HCT116 (cell line): Measurements from ENCODE around the gene BABAM2. TPM values are rescaled to one million over a fixed set of nuclear protein-coding genes. Genes with fewer than 3 reads are reported as not detected.

Experiments
- ATAC-seq: fragments of 200-7000 bp; cut with Tn5 transposase; 2 replicates; pipeline ENCODE4 v1.9.1; 2020; ENCODE audit warnings: mild to moderate bottlenecking, moderate library complexity
- BruUV-seq: library from RNA; stranded (reverse); fragments of 400-500 nt; replicated peaks from 2 replicates; lab custom pipeline; 2021; lab: Mats Ljungman, UMichigan
- CTCF ChIA-PET: fragments of 300-600 bp; sonication (Branson Sonifier 250); formaldehyde crosslinking; loops from one replicate; lab custom pipeline; 2021; ENCODE audit warnings: antibody characterized with exemption; lab: Charles Lee
- POLR2A ChIA-PET: fragments of 300-600, 350-600 bp; sonication (Branson Sonifier 250); formaldehyde crosslinking; loops from one replicate; lab custom pipeline; 2021; ENCODE audit warnings: antibody characterized with exemption; lab: Charles Lee
- RAD21 ChIA-PET, 2 experiments: fragments of 300-600 bp; sonication (Branson Sonifier 250); formaldehyde crosslinking; loops; one replicate each; lab custom pipeline; 2023; ENCODE audit warnings: low total read pairs in 2 of 2; ENCODE audit not compliant: uncharacterized antibody in 2 of 2, unreplicated experiment in 2 of 2, low non-redundant PET in 1 of 2; lab: Charles Lee
- DNase-seq: peaks from one replicate; pipeline ENCODE4 v3.0.0-alpha.2; 2010; ENCODE audit warnings: low read depth, low spot score
- H2AFZ ChIP-seq: fragments of 200-600 bp; shearing (Covaris generic), sonication (generic); 2 replicates; pipeline ENCODE4 v1.6.1; 2017; ENCODE audit warnings: low read depth, mixed run types, mixed read lengths, antibody characterized with exemption, low read length; ENCODE audit not compliant: poor library complexity, severe bottlenecking
- H3K27ac ChIP-seq: 2 replicates; pipeline ENCODE4 v1.5.1; 2012; ENCODE audit warnings: low read depth, low read length
- H3K27me3 ChIP-seq: fragments of 200-600 bp; sonication (generic); 2 replicates; pipeline ENCODE4 v1.6.1; 2016; ENCODE audit warnings: mixed run types, low read length, mixed read lengths; ENCODE audit not compliant: insufficient read depth
- H3K36me3 ChIP-seq, 2 experiments: fragments of 200-500 bp in 1 of 2; fragments of 200-600 bp in 1 of 2; sonication (Bioruptor generic) in 1 of 2; sonication (generic) in 1 of 2; 2 replicates each; pipeline versions ENCODE4 v1.5.1 to v1.6.1; 2014 to 2016; ENCODE audit warnings: low read length in 2 of 2, inconsistent platforms in 1 of 2, mixed read lengths in 1 of 2, mixed run types in 1 of 2; ENCODE audit not compliant: insufficient read depth in 2 of 2, control insufficient read depth in 1 of 2
- H3K4me1 ChIP-seq, 2 experiments: fragments of 200-600 bp in 1 of 2; sonication (generic) in 1 of 2; 2 replicates each; pipeline versions ENCODE4 v1.5.1 to v1.6.1; 2012 to 2017; ENCODE audit warnings: low read length in 2 of 2, inconsistent platforms in 1 of 2, mild to moderate bottlenecking in 1 of 2, mixed read lengths in 1 of 2, mixed run types in 1 of 2, moderate library complexity in 1 of 2; ENCODE audit not compliant: insufficient read depth in 2 of 2, control insufficient read depth in 1 of 2
- H3K4me2 ChIP-seq: fragments of 200-600 bp; sonication (generic); 2 replicates; pipeline ENCODE4 v1.6.1; 2017; ENCODE audit warnings: mixed run types, low read length, mixed read lengths
- H3K4me3 ChIP-seq, 2 experiments: fragments of 200-600 bp in 1 of 2; sonication (generic) in 1 of 2; replicated peaks in 1 of 2; 2 replicates each; pipeline ENCODE4 v1.5.1; 2011 to 2016; ENCODE audit warnings: low read length in 2 of 2, control low read depth in 1 of 2, low read depth in 1 of 2, mild to moderate bottlenecking in 1 of 2, mixed read lengths in 1 of 2, mixed run types in 1 of 2
- H3K79me2 ChIP-seq: fragments of 200-600 bp; sonication (generic); 2 replicates; pipeline ENCODE4 v1.6.1; 2017; ENCODE audit warnings: mild to moderate bottlenecking, mixed run types, low read length, moderate library complexity, mixed read lengths; ENCODE audit not compliant: insufficient read depth
- H3K9ac ChIP-seq: fragments of 200-600 bp; sonication (generic); 2 replicates; pipeline ENCODE4 v1.6.1; 2016; ENCODE audit warnings: low read length, mixed read lengths
- H3K9me2 ChIP-seq: fragments of 200-600 bp; sonication (generic), shearing (Covaris generic); 2 replicates; pipeline ENCODE4 v1.6.1; 2017; ENCODE audit warnings: mixed run types, mild to moderate bottlenecking, moderate library complexity; ENCODE audit not compliant: insufficient read depth
- H3K9me3 ChIP-seq, 2 experiments: fragments of 200-500 bp in 1 of 2; fragments of 200-600 bp in 1 of 2; sonication (Bioruptor generic) in 1 of 2; sonication (generic) in 1 of 2; 2 replicates each; pipeline ENCODE4 v1.6.1; 2014 to 2017; ENCODE audit warnings: low read length in 2 of 2, mixed read lengths in 2 of 2, inconsistent platforms in 1 of 2, low read depth in 1 of 2, mild to moderate bottlenecking in 1 of 2, mixed run types in 1 of 2, moderate library complexity in 1 of 2; ENCODE audit not compliant: control insufficient read depth in 1 of 2, insufficient read depth in 1 of 2
- H4K20me1 ChIP-seq: fragments of 200-600 bp; sonication (generic), shearing (Covaris generic); 2 replicates; pipeline ENCODE4 v1.6.1; 2017; ENCODE audit warnings: mixed run types, mild to moderate bottlenecking, moderate library complexity; ENCODE audit not compliant: insufficient read depth
- ATF3 ChIP-seq: IDR thresholded peaks from 2 replicates; pipeline ENCODE4 v1.6.1; 2012
- EGR1 ChIP-seq: IDR thresholded peaks from 2 replicates; pipeline ENCODE4 v1.6.1; 2012; ENCODE audit warnings: low read depth
- FOSL1 ChIP-seq: IDR thresholded peaks from 2 replicates; pipeline ENCODE4 v1.6.1; 2012; ENCODE audit warnings: low read depth
- JUND ChIP-seq: IDR thresholded peaks from 2 replicates; pipeline ENCODE4 v1.6.1; 2012
- POLR2AphosphoS5 ChIP-seq: IDR thresholded peaks from 2 replicates; pipeline ENCODE4 v1.6.1; 2011; ENCODE audit warnings: mild to moderate bottlenecking, low read depth, low read length, moderate library complexity
- RAD21 ChIP-seq: IDR thresholded peaks from 2 replicates; pipeline ENCODE4 v1.6.1; 2012; ENCODE audit warnings: low read depth, mild to moderate bottlenecking
- SP1 ChIP-seq: IDR thresholded peaks from 2 replicates; pipeline ENCODE4 v1.6.1; 2012; ENCODE audit warnings: low read depth
- TCF7L2 ChIP-seq: IDR thresholded peaks from 2 replicates; pipeline ENCODE4 v1.7.0; 2011; ENCODE audit warnings: borderline replicate concordance, inconsistent platforms; ENCODE audit not compliant: insufficient read depth, insufficient read length; ENCODE audit errors: extremely low read depth
- YY1 ChIP-seq: IDR thresholded peaks from 2 replicates; pipeline ENCODE4 v1.6.1; 2011; ENCODE audit warnings: low read length, low read depth, moderate library complexity, mild to moderate bottlenecking; ENCODE audit not compliant: insufficient replicate concordance; ENCODE audit errors: extremely low read depth
- ZNF274 ChIP-seq: fragments of 200-500 bp; sonication (Bioruptor generic); IDR thresholded peaks from 2 replicates; pipeline ENCODE4 v1.6.1; 2014; ENCODE audit warnings: mild to moderate bottlenecking, low read depth, low read length, inconsistent platforms
- intact Hi-C: fragments of 100-400 bp; cut with micrococcal nuclease; formaldehyde crosslinking; loops from 2 replicates; pipeline ENCODE4 v1.10.0; 2022
- total RNA-seq: library from RNA; stranded (reverse); gene quantifications from one replicate; pipeline ENCODE4 v1.2.1, GENCODE V29; 2021; ENCODE audit not compliant: unreplicated experiment

The BABAM2 gene
- total RNA-seq, 1 experiment from 2014 or later: 23.8 TPM

- Histone ChIP-seq H3K4me2 (no peak overlapping the region), H4K20me1 (no peaks in the 10 kb centered on the region), H3K27me3 (no peaks in the 10 kb centered on the region), H3K9me2 (no peaks in the 10 kb centered on the region), H3K79me2 (no peaks in the 10 kb centered on the region), H3K4me1 (peaks cover 11 to 20% of the 10 kb centered on the region in 2 experiments), H3K9me3 (no peaks in the 10 kb centered on the region), H3K9ac (no peak overlapping the region), H3K27ac (no peak overlapping the region), H3K4me3 (no peak overlapping the region), H2AFZ (no peak overlapping the region), H3K36me3 (no peaks in the 10 kb centered on the region)
- DNase-seq: no peak
- CTCF ChIA-PET: interaction anchor here (0.6 kb wide), 1 partner anchor 1501 kb away, joined by 4 read pairs; no protein-coding TSS in a partner anchor
- no peak for TF ChIP-seq YY1
- TF ChIP-seq ZNF274: no peak
- no peak for TF ChIP-seq FOSL1
- no peak for TF ChIP-seq RAD21
- TF ChIP-seq TCF7L2: no peak
- no peak for TF ChIP-seq POLR2AphosphoS5
- no peak for TF ChIP-seq JUND
- TF ChIP-seq SP1: no peak
- no peak for TF ChIP-seq ATF3
- TF ChIP-seq EGR1: no peak
- BruUV-seq: no TSS peak
- intact Hi-C loops: no loop called here
- RAD21 ChIA-PET: no interaction called here
- ATAC-seq: no peak
- POLR2A ChIA-PET: no interaction called here
These were observed 452.8 kb downstream of the BABAM2 start for GRCh38 chr2:28343184-28343942.
